Astrocyte (in vitro differentiated cells and primary cell): ENCODE measurements around the gene KCNJ4.

ENCODE experiments used
- EZH2 ChIP-seq: IDR thresholded peaks from 2 replicates; pipeline ENCODE4 v1.6.1; 2012; ENCODE audit warnings: mild to moderate bottlenecking, low read length, inconsistent platforms; ENCODE audit not compliant: insufficient read depth
- TF ChIP-seq, protein P1 (sequence below): IDR thresholded peaks from 2 replicates; pipeline ENCODE4 v1.5.1; 2011; ENCODE audit warnings: low read depth, mild to moderate bottlenecking, inconsistent platforms, low read length, moderate library complexity; ENCODE audit not compliant: insufficient read depth

DNA sequence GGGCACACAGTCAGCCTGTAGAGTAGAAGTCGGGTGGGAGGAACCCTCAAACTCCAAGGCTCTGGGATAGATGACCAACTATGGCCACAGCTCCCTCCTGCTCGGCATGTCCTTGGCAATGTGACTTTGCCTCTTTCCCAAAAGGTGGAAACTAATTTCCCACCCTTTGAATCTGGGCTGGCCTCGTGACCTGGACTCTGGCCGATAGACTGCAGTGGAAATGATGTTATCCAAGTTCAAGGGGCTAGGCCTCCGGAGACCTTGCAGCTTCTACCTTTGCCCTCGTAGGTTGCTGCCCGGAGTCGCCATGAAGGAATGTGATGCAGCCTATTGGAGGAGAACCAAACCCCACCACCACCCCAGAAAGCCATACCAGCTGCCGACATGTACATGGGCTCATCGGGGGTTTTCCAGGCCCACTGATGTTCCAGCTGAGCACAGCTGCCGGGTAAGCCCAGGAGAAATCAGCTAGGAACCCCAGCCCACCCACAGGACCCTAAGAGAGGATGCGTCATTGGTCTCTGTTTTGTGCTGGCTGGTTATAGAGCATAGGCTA, 30.4 kb downstream of the KCNJ4 start:
- TF ChIP-seq, protein P1, sequence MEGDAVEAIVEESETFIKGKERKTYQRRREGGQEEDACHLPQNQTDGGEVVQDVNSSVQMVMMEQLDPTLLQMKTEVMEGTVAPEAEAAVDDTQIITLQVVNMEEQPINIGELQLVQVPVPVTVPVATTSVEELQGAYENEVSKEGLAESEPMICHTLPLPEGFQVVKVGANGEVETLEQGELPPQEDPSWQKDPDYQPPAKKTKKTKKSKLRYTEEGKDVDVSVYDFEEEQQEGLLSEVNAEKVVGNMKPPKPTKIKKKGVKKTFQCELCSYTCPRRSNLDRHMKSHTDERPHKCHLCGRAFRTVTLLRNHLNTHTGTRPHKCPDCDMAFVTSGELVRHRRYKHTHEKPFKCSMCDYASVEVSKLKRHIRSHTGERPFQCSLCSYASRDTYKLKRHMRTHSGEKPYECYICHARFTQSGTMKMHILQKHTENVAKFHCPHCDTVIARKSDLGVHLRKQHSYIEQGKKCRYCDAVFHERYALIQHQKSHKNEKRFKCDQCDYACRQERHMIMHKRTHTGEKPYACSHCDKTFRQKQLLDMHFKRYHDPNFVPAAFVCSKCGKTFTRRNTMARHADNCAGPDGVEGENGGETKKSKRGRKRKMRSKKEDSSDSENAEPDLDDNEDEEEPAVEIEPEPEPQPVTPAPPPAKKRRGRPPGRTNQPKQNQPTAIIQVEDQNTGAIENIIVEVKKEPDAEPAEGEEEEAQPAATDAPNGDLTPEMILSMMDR = no peak
- no peak for TF ChIP-seq EZH2
